Naive B cell (primary cell): ENCODE measurements around the gene TENT5C. TPM values are rescaled to one million over a fixed set of nuclear protein-coding genes. Genes with fewer than 3 reads are reported as not detected.
A peak's percentile ranks its signal among the peaks of the same experiment; 100 is the strongest.

ENCODE experiments used
- ATAC-seq, 2 donors: fragments of 150-1000 bp; cut with Tn5 transposase; 2 replicates each; pipeline ENCODE4 v1.10.0; 2021; ENCODE audit warnings: low read depth in 2 of 2, mild to moderate bottlenecking in 2 of 2, moderate library complexity in 2 of 2
- DNase-seq: peaks from one replicate; pipeline ENCODE4 v3.0.0; 2022
- H3K27ac Mint-ChIP-seq, 6 donors: one replicate each; pipeline ENCODE4 v1.8.0; 2020 to 2022; ENCODE audit warnings: mild to moderate bottlenecking in 6 of 6, mixed read lengths in 6 of 6, moderate library complexity in 5 of 6, inconsistent platforms in 2 of 6
- H3K27me3 Mint-ChIP-seq, 3 donors: one replicate each; pipeline ENCODE4 v1.8.0; 2021 to 2022; ENCODE audit warnings: mixed read lengths in 3 of 3, mild to moderate bottlenecking in 1 of 3
- H3K36me3 Mint-ChIP-seq, 2 donors: one replicate each; pipeline ENCODE4 v1.8.0; 2020 to 2022; ENCODE audit warnings: mixed read lengths in 2 of 2, inconsistent platforms in 1 of 2, mild to moderate bottlenecking in 1 of 2
- H3K4me1 Mint-ChIP-seq, 3 donors: one replicate each; pipeline ENCODE4 v1.8.0; 2020 to 2022; ENCODE audit warnings: mixed read lengths in 3 of 3, inconsistent platforms in 1 of 3, mild to moderate bottlenecking in 1 of 3, moderate library complexity in 1 of 3
- H3K4me3 Mint-ChIP-seq, 8 donors: one replicate each; pipeline ENCODE4 v1.8.0; 2020 to 2022; ENCODE audit warnings: mild to moderate bottlenecking in 8 of 8, mixed read lengths in 8 of 8, moderate library complexity in 8 of 8, inconsistent platforms in 2 of 8
- H3K9me3 Mint-ChIP-seq, 7 donors: one replicate each; pipeline ENCODE4 v1.8.0; 2020 to 2022; ENCODE audit warnings: mixed read lengths in 7 of 7, mild to moderate bottlenecking in 5 of 7, inconsistent platforms in 2 of 7, moderate library complexity in 1 of 7
- polyA plus RNA-seq, 6 donors: library from polyadenylated mRNA; unstranded; fragments of 300-500 nt; fragmentation: Illumina TruSeq; gene quantifications; one replicate each; pipeline ENCODE4 v1.2.3, GENCODE V29; 2021; ENCODE audit warnings: low read depth in 6 of 6

TENT5C gene
- polyA plus RNA-seq, 6 donors from 2014 or later: 55.9 to 92.4 (median 65.2) TPM

GRCh38 chr1:117602862-117603261 is 3.0 kb upstream of the TENT5C start:
- H3K27ac Mint-ChIP-seq: no peak overlapping the region
- H3K27me3 Mint-ChIP-seq: peaks cover 0 to 8% (median 8%) of the 10 kb centered on the region in 3 donors
- ATAC-seq (no peak), DNase-seq (no peak)
- H3K36me3 Mint-ChIP-seq: no peaks in the 10 kb centered on the region
- H3K4me1 Mint-ChIP-seq: peaks cover 18 to 24% (median 22%) of the 10 kb centered on the region in 3 donors
- H3K9me3 Mint-ChIP-seq: no peaks in the 10 kb centered on the region
- peak overlapping the region in 2 of 8 donors; percentile 44 to 100 for H3K4me3 Mint-ChIP-seq

- Mint-ChIP-seq H3K4me1 (peaks cover 39 to 48% (median 46%) of the 10 kb centered on the region in 3 donors), H3K9me3 (no peaks in the 10 kb centered on the region), H3K4me3 (peak overlapping the region; percentile 93 to 100 (median 99))
Observed at GRCh38 chr1:117605164-117605773, 579 bp upstream of the TENT5C start.

GRCh38 chr1:117606649-117607430 is 992 bp downstream of the TENT5C start:
- DNase-seq (peak; percentile 73), ATAC-seq (peak; percentile 40 to 42)
- Mint-ChIP-seq H3K9me3 (no peaks in the 10 kb centered on the region), H3K4me3 (peak overlapping the region; percentile 97 to 100 (median 99)), H3K27me3 (no peaks in the 10 kb centered on the region), H3K27ac (peak overlapping the region; percentile 98 to 100 (median 100)), H3K4me1 (peaks cover 53 to 62% (median 61%) of the 10 kb centered on the region in 3 donors), H3K36me3 (peaks cover 14 to 19% of the 10 kb centered on the region in 2 donors)

More at GRCh38 chr1:117605164-117605773, 579 bp upstream of the TENT5C start:
- peak; percentile 41 to 43 for ATAC-seq
- peak overlapping the region; percentile 96 to 100 (median 99) for H3K27ac Mint-ChIP-seq
- no peak for DNase-seq
- H3K36me3 Mint-ChIP-seq: peaks cover 5 to 12% of the 10 kb centered on the region in 2 donors
- H3K27me3 Mint-ChIP-seq: no peaks in the 10 kb centered on the region

- Mint-ChIP-seq H3K36me3 (peaks cover 14 to 19% of the 10 kb centered on the region in 2 donors), H3K4me1 (peaks cover 59 to 69% (median 66%) of the 10 kb centered on the region in 3 donors), H3K27ac (peak overlapping the region; percentile 98 to 100 (median 100)), H3K9me3 (no peaks in the 10 kb centered on the region), H3K4me3 (peak overlapping the region; percentile 97 to 100 (median 99)), H3K27me3 (no peaks in the 10 kb centered on the region)
- DNase-seq (peak; percentile 63), ATAC-seq (peak; percentile 4 to 8)
Observed at GRCh38 chr1:117607471-117607870, 1.6 kb downstream of the TENT5C start.

- H3K4me1 Mint-ChIP-seq: peaks cover 66 to 76% (median 73%) of the 10 kb centered on the region in 3 donors
- peaks cover 14 to 22% of the 10 kb centered on the region in 2 donors for H3K36me3 Mint-ChIP-seq
- H3K27ac Mint-ChIP-seq: peak overlapping the region; percentile 44 to 100 (median 98)
- no peaks in the 10 kb centered on the region for H3K9me3 Mint-ChIP-seq
- no peaks in the 10 kb centered on the region for H3K27me3 Mint-ChIP-seq
- peak overlapping the region; percentile 97 to 100 (median 99) for H3K4me3 Mint-ChIP-seq
- ATAC-seq (no peak), DNase-seq (no peak)
Observed at GRCh38 chr1:117608115-117608615, 2.3 kb downstream of the TENT5C start.

GRCh38 chr1:117608758-117609157 is 2.9 kb downstream of the TENT5C start:
- DNase-seq (no peak), ATAC-seq (no peak)
- H3K27me3 Mint-ChIP-seq: no peaks in the 10 kb centered on the region
- peak overlapping the region; percentile 43 to 100 (median 86) for H3K27ac Mint-ChIP-seq
- peaks cover 14 to 22% of the 10 kb centered on the region in 2 donors for H3K36me3 Mint-ChIP-seq
- H3K9me3 Mint-ChIP-seq: no peaks in the 10 kb centered on the region
- peaks cover 72 to 80% (median 79%) of the 10 kb centered on the region in 3 donors for H3K4me1 Mint-ChIP-seq
- H3K4me3 Mint-ChIP-seq: peak overlapping the region; percentile 85 to 100 (median 99)

- peak overlapping the region; percentile 21 to 100 (median 60) for H3K27ac Mint-ChIP-seq
- no peaks in the 10 kb centered on the region for H3K27me3 Mint-ChIP-seq
Observed at GRCh38 chr1:117609471-117609911, 3.6 kb downstream of the TENT5C start.

GRCh38 chr1:117610036-117610435 is 4.2 kb downstream of the TENT5C start:
- H3K36me3 Mint-ChIP-seq: peaks cover 20 to 23% of the 10 kb centered on the region in 2 donors
- DNase-seq: no peak
- no peaks in the 10 kb centered on the region for H3K27me3 Mint-ChIP-seq
- ATAC-seq: no peak
- peaks cover 80 to 84% (median 80%) of the 10 kb centered on the region in 3 donors for H3K4me1 Mint-ChIP-seq
- H3K4me3 Mint-ChIP-seq: peak overlapping the region in 7 of 8 donors; percentile 44 to 100 (median 97)
- peak overlapping the region in 5 of 6 donors; percentile 2 to 100 (median 82) for H3K27ac Mint-ChIP-seq
- no peaks in the 10 kb centered on the region for H3K9me3 Mint-ChIP-seq

More at GRCh38 chr1:117609471-117609911, 3.6 kb downstream of the TENT5C start:
- DNase-seq (no peak), ATAC-seq (no peak)
- Mint-ChIP-seq H3K9me3 (no peaks in the 10 kb centered on the region), H3K4me1 (peaks cover 78 to 84% (median 80%) of the 10 kb centered on the region in 3 donors), H3K36me3 (peaks cover 15 to 22% of the 10 kb centered on the region in 2 donors), H3K4me3 (peak overlapping the region; percentile 75 to 100 (median 98))

- Mint-ChIP-seq H3K9me3 (no peaks in the 10 kb centered on the region), H3K27me3 (no peaks in the 10 kb centered on the region), H3K27ac (peak overlapping the region; percentile 31 to 100 (median 90)), H3K36me3 (peaks cover 28 to 30% of the 10 kb centered on the region in 2 donors), H3K4me3 (peak overlapping the region; percentile 21 to 100 (median 46)), H3K4me1 (peaks cover 88 to 89% (median 89%) of the 10 kb centered on the region in 3 donors)
- no peak for DNase-seq
- no peak for ATAC-seq
Observed at GRCh38 chr1:117611121-117611601, 5.3 kb downstream of the TENT5C start.

GRCh38 chr1:117611894-117612483 is 6.1 kb downstream of the TENT5C start:
- ATAC-seq (no peak), DNase-seq (no peak)
- H3K4me1 Mint-ChIP-seq: peaks cover 93 to 98% (median 97%) of the 10 kb centered on the region in 3 donors
- no peaks in the 10 kb centered on the region for H3K9me3 Mint-ChIP-seq
- H3K27ac Mint-ChIP-seq: peak overlapping the region in 4 of 6 donors; percentile 81 to 100 (median 89)
- H3K36me3 Mint-ChIP-seq: peaks cover 28 to 30% of the 10 kb centered on the region in 2 donors
- H3K4me3 Mint-ChIP-seq: peak overlapping the region in 7 of 8 donors; percentile 30 to 91 (median 76)
- no peaks in the 10 kb centered on the region for H3K27me3 Mint-ChIP-seq

- no peaks in the 10 kb centered on the region for H3K27me3 Mint-ChIP-seq
- H3K4me3 Mint-ChIP-seq: peak overlapping the region; percentile 62 to 91 (median 74)
- no peak for DNase-seq
- H3K9me3 Mint-ChIP-seq: peaks cover 0 to 1% (median 0%) of the 10 kb centered on the region in 7 donors
- H3K4me1 Mint-ChIP-seq: peaks cover 92 to 100% (median 98%) of the 10 kb centered on the region in 3 donors
- peak; percentile 41 to 46 for ATAC-seq
- H3K27ac Mint-ChIP-seq: peak overlapping the region; percentile 63 to 100 (median 81)
- peaks cover 29 to 30% of the 10 kb centered on the region in 2 donors for H3K36me3 Mint-ChIP-seq
Observed at GRCh38 chr1:117612517-117613248, 6.8 kb downstream of the TENT5C start.
